HL-60 (cell line): Measurements from ENCODE around the gene CDK5R1.
A peak's percentile ranks its signal among the peaks of the same experiment; 100 is the strongest.

Experiments
- DNase-seq, 2 experiments: peaks; one replicate each; pipeline ENCODE4 v3.0.0-alpha.2; 2010 to 2020; ENCODE audit warnings: low read depth in 1 of 2, low spot score in 1 of 2
- H3K27ac ChIP-seq: fragments of 250-450 bp; sonication (Bioruptor Pico); replicated peaks from 2 replicates; pipeline ENCODE4 v1.5.1; 2020; ENCODE audit warnings: mild to moderate bottlenecking, moderate library complexity
- H3K27me3 ChIP-seq: fragments of 250-450 bp; sonication (Bioruptor Pico); 2 replicates; pipeline ENCODE4 v1.5.1; 2021; ENCODE audit warnings: mild to moderate bottlenecking, moderate library complexity; ENCODE audit not compliant: insufficient read depth, poor library complexity, severe bottlenecking
- H3K4me3 ChIP-seq: replicated peaks from 2 replicates; pipeline ENCODE4 v1.5.1; 2011; ENCODE audit warnings: mild to moderate bottlenecking, control low read depth, low read length; ENCODE audit not compliant: insufficient read depth
- CTCF ChIP-seq: IDR thresholded peaks from one replicate; pipeline ENCODE4 v1.5.1; 2011; ENCODE audit warnings: low read length, control low read depth, inconsistent platforms; ENCODE audit not compliant: insufficient read depth
- GABPA ChIP-seq: IDR thresholded peaks from 2 replicates; pipeline ENCODE4 v1.6.1; 2012; ENCODE audit warnings: low read depth
- POLR2AphosphoS5 ChIP-seq: IDR thresholded peaks from 2 replicates; pipeline ENCODE4 v1.6.1; 2012; ENCODE audit warnings: low read depth
- REST ChIP-seq: IDR thresholded peaks from 2 replicates; pipeline ENCODE4 v1.6.1; 2012; ENCODE audit warnings: low read depth; ENCODE audit not compliant: insufficient replicate concordance
- SPI1 ChIP-seq: IDR thresholded peaks from 2 replicates; pipeline ENCODE4 v1.6.1; 2012; ENCODE audit warnings: low read depth, mild to moderate bottlenecking, borderline replicate concordance

Gene CDK5R1

DNA sequence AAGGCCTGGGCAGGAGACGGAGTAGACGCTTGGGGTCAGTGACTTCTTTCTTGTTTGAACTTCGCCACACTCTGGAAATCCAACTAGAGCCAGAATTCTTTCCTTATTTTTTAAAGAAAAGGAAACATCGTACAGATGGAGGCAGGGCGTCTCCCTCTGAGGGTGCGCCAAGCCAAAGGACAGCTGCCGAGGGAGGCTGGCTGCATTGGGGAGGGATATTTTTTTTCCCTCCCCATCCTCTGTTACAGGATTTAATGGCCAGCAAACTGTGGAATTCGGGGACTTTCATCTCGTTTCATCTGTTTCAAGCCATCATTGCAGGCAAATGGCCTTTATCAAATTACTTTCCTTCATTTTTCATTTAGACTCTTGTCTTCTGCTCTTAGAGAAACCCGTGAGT is 15.9 kb downstream of the CDK5R1 start:
- DNase-seq, result no peak
- Histone ChIP-seq H3K27ac (peak overlapping the region; percentile 69), H3K4me3 (no peak overlapping the region), H3K27me3 (no peaks in the 10 kb centered on the region)
- no peak for TF ChIP-seq CTCF
- TF ChIP-seq GABPA, result no peak
- no peak for TF ChIP-seq POLR2AphosphoS5
- no peak for TF ChIP-seq SPI1
- no peak for TF ChIP-seq REST

DNA sequence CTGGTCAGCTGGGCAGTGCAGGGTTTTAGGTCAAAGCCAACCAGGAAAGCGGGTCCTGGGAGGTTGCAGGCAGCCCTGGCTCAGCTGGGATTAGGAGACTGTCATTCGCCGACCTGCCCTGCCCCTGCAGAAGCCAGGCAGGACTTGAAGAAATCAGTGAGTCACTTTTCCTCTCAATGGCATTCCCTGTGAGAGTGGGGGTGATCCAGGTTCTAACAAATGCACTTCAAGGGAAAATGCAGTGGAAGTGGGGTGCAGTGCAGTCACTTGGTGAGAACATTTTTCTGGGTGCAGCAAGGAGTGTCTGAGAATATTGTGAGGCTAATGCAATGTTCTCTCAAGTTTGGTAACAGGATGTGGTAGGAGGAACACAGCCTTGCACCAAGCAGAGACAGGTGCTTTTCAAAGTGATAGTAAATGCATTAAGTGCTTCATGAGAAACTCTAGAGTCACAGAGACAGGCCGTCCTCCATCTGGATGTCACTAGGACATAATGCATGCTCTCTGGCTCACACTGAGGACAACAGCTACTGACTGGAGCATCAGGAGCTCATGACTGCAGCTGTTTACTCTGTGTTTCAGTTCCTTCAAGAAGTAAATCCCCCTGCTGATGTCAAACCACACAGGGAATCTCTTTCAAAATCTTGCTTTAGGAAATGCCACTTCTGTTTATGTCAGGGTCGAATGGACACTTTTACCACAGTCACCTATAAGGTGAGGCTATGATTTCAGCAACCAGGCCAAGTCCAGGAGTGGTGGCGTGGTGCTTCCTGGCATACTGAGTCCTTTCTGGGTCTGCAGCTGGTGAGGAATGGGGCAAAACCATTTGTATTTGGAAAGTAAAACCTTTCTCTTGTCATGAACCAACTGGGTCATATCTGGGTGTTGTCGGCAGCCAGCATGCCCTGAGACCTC is 16.7 kb downstream of the CDK5R1 start:
- peak in 1 of 2 experiments; percentile 79 for DNase-seq
- peak overlapping the region; percentile 69 for H3K27ac ChIP-seq

More for the DNA sequence above, 16.7 kb downstream of the CDK5R1 start:
- Histone ChIP-seq H3K27me3 (no peaks in the 10 kb centered on the region), H3K4me3 (no peak overlapping the region)
- TF ChIP-seq SPI1, result peak; percentile 2; the same call in 1 of the 2 replicates
- peak; percentile 58; the same call in 1 of the 2 replicates for TF ChIP-seq POLR2AphosphoS5
- TF ChIP-seq CTCF, result no peak
- no peak; the same call in 1 of the 2 replicates for TF ChIP-seq GABPA
- no peak for TF ChIP-seq REST
